ENCODE results near the gene NHSL2.

The NHSL2 gene

GRCh38 chrX:71923516-71923915 lies 12.9 kb downstream of the NHSL2 start:
- no peak for DNase-seq (ENCODE audit: low read depth)
- TF ChIP-seq CTCF (IDR thresholded peaks at IDR 0.05; ENCODE audit: insufficient read depth, low read depth, low read length, missing control alignments), result no peak
- H3K4me3 ChIP-seq (ENCODE audit: low read depth, low read length), result no peak overlapping the region

GRCh38 chrX:71927040-71927439 lies 16.4 kb downstream of the NHSL2 start:
- H3K4me3 ChIP-seq (ENCODE audit: low read depth, low read length), result no peak overlapping the region
- TF ChIP-seq CTCF (IDR thresholded peaks at IDR 0.05; ENCODE audit: insufficient read depth, low read depth, low read length, missing control alignments), result no peak
- no peak for DNase-seq (ENCODE audit: low read depth)

- no peak for TF ChIP-seq CTCF (IDR thresholded peaks at IDR 0.05; ENCODE audit: insufficient read depth, low read depth, low read length, missing control alignments)
- no peak for DNase-seq (ENCODE audit: low read depth)
- H3K4me3 ChIP-seq (ENCODE audit: low read depth, low read length), result no peak overlapping the region
These were observed 18.2 kb downstream of the NHSL2 start for GRCh38 chrX:71928856-71929255.

GRCh38 chrX:71930298-71930697 lies 19.7 kb downstream of the NHSL2 start:
- no peak for DNase-seq (ENCODE audit: low read depth)
- no peak for TF ChIP-seq CTCF (IDR thresholded peaks at IDR 0.05; ENCODE audit: insufficient read depth, low read depth, low read length, missing control alignments)
- no peak overlapping the region for H3K4me3 ChIP-seq (ENCODE audit: low read depth, low read length)

- no peak for TF ChIP-seq CTCF (IDR thresholded peaks at IDR 0.05; ENCODE audit: insufficient read depth, low read depth, low read length, missing control alignments)
These were observed 24.8 kb downstream of the NHSL2 start for GRCh38 chrX:71935476-71935875.

GRCh38 chrX:71936632-71937031 lies 26.0 kb downstream of the NHSL2 start:
- no peak overlapping the region for H3K4me3 ChIP-seq (ENCODE audit: low read depth, low read length)
- TF ChIP-seq CTCF (IDR thresholded peaks at IDR 0.05; ENCODE audit: insufficient read depth, low read depth, low read length, missing control alignments), result no peak
- DNase-seq (ENCODE audit: low read depth), result no peak

More at GRCh38 chrX:71935476-71935875, 24.8 kb downstream of the NHSL2 start:
- H3K4me3 ChIP-seq (ENCODE audit: low read depth, low read length), result no peak overlapping the region
- no peak for DNase-seq (ENCODE audit: low read depth)

- no peak for TF ChIP-seq CTCF (IDR thresholded peaks at IDR 0.05; ENCODE audit: insufficient read depth, low read depth, low read length, missing control alignments)
- no peak for DNase-seq (ENCODE audit: low read depth)
- H3K4me3 ChIP-seq (ENCODE audit: low read depth, low read length), result no peak overlapping the region
These were observed 27.7 kb downstream of the NHSL2 start for GRCh38 chrX:71938371-71938770.
